Measurements from ENCODE around the gene KCTD16.

KCTD16 gene

GRCh38 chr5:144403058-144403457 lies 232.4 kb downstream of the KCTD16 start:
- H3K18ac ChIP-seq (ENCODE audit: low read length): no peak overlapping the region
- no peak overlapping the region for H3K9ac ChIP-seq (ENCODE audit: low read length)
- H4K8ac ChIP-seq (ENCODE audit: low read depth, low read length): no peak overlapping the region
- H3K79me1 ChIP-seq (ENCODE audit: low read length): no peaks in the 10 kb centered on the region
- H3K9me3 ChIP-seq (ENCODE audit: insufficient read depth, low read depth, low read length): no peaks in the 10 kb centered on the region
- H3K27me3 ChIP-seq (ENCODE audit: insufficient read depth, low read length): no peaks in the 10 kb centered on the region
- H2BK5ac ChIP-seq (ENCODE audit: low read depth, low read length, poor library complexity): no peak overlapping the region
- no peaks in the 10 kb centered on the region for H3K36me3 ChIP-seq (ENCODE audit: control insufficient read depth in 1 of 2, insufficient read depth in 2 of 2, low read length in 2 of 2)
- no peak overlapping the region for H3K4ac ChIP-seq (ENCODE audit: low read depth, low read length)
- H2AFZ ChIP-seq (ENCODE audit: insufficient read depth, low read length, poor library complexity): no peak overlapping the region
- WGBS (ENCODE audit: extremely low coverage, insufficient coverage, insufficient read length): no CpG with 5 or more reads among the region's 2 CpGs
- H3K14ac ChIP-seq (ENCODE audit: low read length): no peak overlapping the region
- H3K27ac ChIP-seq (ENCODE audit: low read depth, low read length): no peak overlapping the region
- H4K91ac ChIP-seq (ENCODE audit: low read depth, low read length): no peak overlapping the region
- no peak overlapping the region for H2BK120ac ChIP-seq (ENCODE audit: insufficient read depth, low read length, poor library complexity)
- no peaks in the 10 kb centered on the region for H3K4me1 ChIP-seq (ENCODE audit: control insufficient read depth in 1 of 2, insufficient read depth in 2 of 2, low read length in 2 of 2)
- H3K4me2 ChIP-seq (ENCODE audit: low read length): no peak overlapping the region
- H3K4me3 ChIP-seq (ENCODE audit: low read depth, low read length): no peak overlapping the region
- DNase-seq: no peak
- H3K79me2 ChIP-seq (ENCODE audit: control insufficient read depth, insufficient read depth, low read length, poor library complexity): no peaks in the 10 kb centered on the region
- H4K12ac ChIP-seq (ENCODE audit: low read depth, low read length): no peak overlapping the region
- H2AK5ac ChIP-seq (ENCODE audit: low read length): no peak overlapping the region
- H3K23ac ChIP-seq (ENCODE audit: low read length): no peak overlapping the region
- no peak overlapping the region for H2BK12ac ChIP-seq (ENCODE audit: low read length)

GRCh38 chr5:144403817-144404420 lies 233.2 kb downstream of the KCTD16 start:
- Histone ChIP-seq H3K14ac (ENCODE audit: low read length) (no peak overlapping the region), H3K27me3 (ENCODE audit: insufficient read depth, low read length) (no peaks in the 10 kb centered on the region), H3K36me3 (ENCODE audit: control insufficient read depth in 1 of 2, insufficient read depth in 2 of 2, low read length in 2 of 2) (no peaks in the 10 kb centered on the region), H3K4me1 (ENCODE audit: control insufficient read depth in 1 of 2, insufficient read depth in 2 of 2, low read length in 2 of 2) (no peaks in the 10 kb centered on the region), H3K79me2 (ENCODE audit: control insufficient read depth, insufficient read depth, low read length, poor library complexity) (no peaks in the 10 kb centered on the region), H3K27ac (ENCODE audit: low read depth, low read length) (no peak overlapping the region), H3K4ac (ENCODE audit: low read depth, low read length) (no peak overlapping the region), H2BK120ac (ENCODE audit: insufficient read depth, low read length, poor library complexity) (no peak overlapping the region), H3K23ac (ENCODE audit: low read length) (no peak overlapping the region), H2BK12ac (ENCODE audit: low read length) (no peak overlapping the region), H4K12ac (ENCODE audit: low read depth, low read length) (no peak overlapping the region), H3K18ac (ENCODE audit: low read length) (no peak overlapping the region), H2BK5ac (ENCODE audit: low read depth, low read length, poor library complexity) (no peak overlapping the region), H3K4me2 (ENCODE audit: low read length) (no peak overlapping the region), H4K91ac (ENCODE audit: low read depth, low read length) (no peak overlapping the region), H3K4me3 (ENCODE audit: low read depth, low read length) (no peak overlapping the region), H3K9ac (ENCODE audit: low read length) (no peak overlapping the region), H2AFZ (ENCODE audit: insufficient read depth, low read length, poor library complexity) (no peak overlapping the region), H3K9me3 (ENCODE audit: insufficient read depth, low read depth, low read length) (no peaks in the 10 kb centered on the region), H2AK5ac (ENCODE audit: low read length) (no peak overlapping the region), H3K79me1 (ENCODE audit: low read length) (no peaks in the 10 kb centered on the region), H4K8ac (ENCODE audit: low read depth, low read length) (no peak overlapping the region)
- WGBS (ENCODE audit: extremely low coverage, insufficient coverage, insufficient read length): no CpG with 5 or more reads among the region's 4 CpGs
- DNase-seq: no peak

GRCh38 chr5:144404672-144405071 lies 234.0 kb downstream of the KCTD16 start:
- no peaks in the 10 kb centered on the region for H3K36me3 ChIP-seq (ENCODE audit: control insufficient read depth in 1 of 2, insufficient read depth in 2 of 2, low read length in 2 of 2)
- no peak overlapping the region for H4K12ac ChIP-seq (ENCODE audit: low read depth, low read length)
- H2BK12ac ChIP-seq (ENCODE audit: low read length): no peak overlapping the region
- no peak overlapping the region for H3K18ac ChIP-seq (ENCODE audit: low read length)
- H3K4ac ChIP-seq (ENCODE audit: low read depth, low read length): no peak overlapping the region
- H2BK120ac ChIP-seq (ENCODE audit: insufficient read depth, low read length, poor library complexity): no peak overlapping the region
- H3K79me1 ChIP-seq (ENCODE audit: low read length): no peaks in the 10 kb centered on the region
- no peak overlapping the region for H2AK5ac ChIP-seq (ENCODE audit: low read length)
- H3K9ac ChIP-seq (ENCODE audit: low read length): no peak overlapping the region
- no peak overlapping the region for H3K27ac ChIP-seq (ENCODE audit: low read depth, low read length)
- no peaks in the 10 kb centered on the region for H3K79me2 ChIP-seq (ENCODE audit: control insufficient read depth, insufficient read depth, low read length, poor library complexity)
- no peaks in the 10 kb centered on the region for H3K9me3 ChIP-seq (ENCODE audit: insufficient read depth, low read depth, low read length)
- WGBS (ENCODE audit: extremely low coverage, insufficient coverage, insufficient read length): no CpG with 5 or more reads among the region's 1 CpG
- H3K14ac ChIP-seq (ENCODE audit: low read length): no peak overlapping the region
- H3K27me3 ChIP-seq (ENCODE audit: insufficient read depth, low read length): no peaks in the 10 kb centered on the region
- H3K4me2 ChIP-seq (ENCODE audit: low read length): no peak overlapping the region
- H3K23ac ChIP-seq (ENCODE audit: low read length): no peak overlapping the region
- no peak overlapping the region for H2BK5ac ChIP-seq (ENCODE audit: low read depth, low read length, poor library complexity)
- H4K8ac ChIP-seq (ENCODE audit: low read depth, low read length): no peak overlapping the region
- H2AFZ ChIP-seq (ENCODE audit: insufficient read depth, low read length, poor library complexity): no peak overlapping the region
- no peak overlapping the region for H3K4me3 ChIP-seq (ENCODE audit: low read depth, low read length)
- H4K91ac ChIP-seq (ENCODE audit: low read depth, low read length): no peak overlapping the region
- H3K4me1 ChIP-seq (ENCODE audit: control insufficient read depth in 1 of 2, insufficient read depth in 2 of 2, low read length in 2 of 2): no peaks in the 10 kb centered on the region
- DNase-seq: no peak

- DNase-seq: no peak
- no peak overlapping the region for H3K27ac ChIP-seq (ENCODE audit: low read depth, low read length)
- no peaks in the 10 kb centered on the region for H3K79me2 ChIP-seq (ENCODE audit: control insufficient read depth, insufficient read depth, low read length, poor library complexity)
- H3K36me3 ChIP-seq (ENCODE audit: control insufficient read depth in 1 of 2, insufficient read depth in 2 of 2, low read length in 2 of 2): no peaks in the 10 kb centered on the region
- H3K23ac ChIP-seq (ENCODE audit: low read length): no peak overlapping the region
- no peak overlapping the region for H2BK5ac ChIP-seq (ENCODE audit: low read depth, low read length, poor library complexity)
- H3K14ac ChIP-seq (ENCODE audit: low read length): no peak overlapping the region
- H3K79me1 ChIP-seq (ENCODE audit: low read length): no peaks in the 10 kb centered on the region
- H4K12ac ChIP-seq (ENCODE audit: low read depth, low read length): no peak overlapping the region
- no peak overlapping the region for H3K18ac ChIP-seq (ENCODE audit: low read length)
- no CpG with 5 or more reads among the region's 3 CpGs for WGBS (ENCODE audit: extremely low coverage, insufficient coverage, insufficient read length)
- no peaks in the 10 kb centered on the region for H3K27me3 ChIP-seq (ENCODE audit: insufficient read depth, low read length)
- no peak overlapping the region for H4K8ac ChIP-seq (ENCODE audit: low read depth, low read length)
- H3K9me3 ChIP-seq (ENCODE audit: insufficient read depth, low read depth, low read length): no peaks in the 10 kb centered on the region
- no peaks in the 10 kb centered on the region for H3K4me1 ChIP-seq (ENCODE audit: control insufficient read depth in 1 of 2, insufficient read depth in 2 of 2, low read length in 2 of 2)
- no peak overlapping the region for H2AFZ ChIP-seq (ENCODE audit: insufficient read depth, low read length, poor library complexity)
- no peak overlapping the region for H3K4me3 ChIP-seq (ENCODE audit: low read depth, low read length)
- H2BK12ac ChIP-seq (ENCODE audit: low read length): no peak overlapping the region
- H3K4ac ChIP-seq (ENCODE audit: low read depth, low read length): no peak overlapping the region
- H2BK120ac ChIP-seq (ENCODE audit: insufficient read depth, low read length, poor library complexity): no peak overlapping the region
- H4K91ac ChIP-seq (ENCODE audit: low read depth, low read length): no peak overlapping the region
- no peak overlapping the region for H3K4me2 ChIP-seq (ENCODE audit: low read length)
- no peak overlapping the region for H2AK5ac ChIP-seq (ENCODE audit: low read length)
- no peak overlapping the region for H3K9ac ChIP-seq (ENCODE audit: low read length)
Measured at GRCh38 chr5:144405991-144406390, 235.3 kb downstream of the KCTD16 start.

All from trophoblast cell (in vitro differentiated cells and primary cell).